ENCODE results near the gene TMEM88.
A peak's percentile ranks its signal among the peaks of the same experiment; 100 is the strongest.

DNA sequence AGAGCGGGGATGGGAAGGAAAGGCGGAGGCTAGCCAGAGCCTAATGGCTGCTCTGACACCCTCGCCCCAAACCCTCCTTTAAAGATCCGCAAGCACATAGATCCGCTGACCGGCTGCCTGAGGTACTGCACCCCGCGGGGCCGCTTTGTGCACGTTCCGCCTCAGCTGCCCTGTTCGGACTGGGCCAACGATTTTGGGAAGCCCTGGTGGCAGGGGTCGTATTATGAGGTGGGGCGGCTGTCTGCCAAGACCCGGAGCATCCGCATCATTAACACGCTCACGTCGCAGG lies 3.6 kb downstream of the TMEM88 start:
- TF ChIP-seq, protein P1, sequence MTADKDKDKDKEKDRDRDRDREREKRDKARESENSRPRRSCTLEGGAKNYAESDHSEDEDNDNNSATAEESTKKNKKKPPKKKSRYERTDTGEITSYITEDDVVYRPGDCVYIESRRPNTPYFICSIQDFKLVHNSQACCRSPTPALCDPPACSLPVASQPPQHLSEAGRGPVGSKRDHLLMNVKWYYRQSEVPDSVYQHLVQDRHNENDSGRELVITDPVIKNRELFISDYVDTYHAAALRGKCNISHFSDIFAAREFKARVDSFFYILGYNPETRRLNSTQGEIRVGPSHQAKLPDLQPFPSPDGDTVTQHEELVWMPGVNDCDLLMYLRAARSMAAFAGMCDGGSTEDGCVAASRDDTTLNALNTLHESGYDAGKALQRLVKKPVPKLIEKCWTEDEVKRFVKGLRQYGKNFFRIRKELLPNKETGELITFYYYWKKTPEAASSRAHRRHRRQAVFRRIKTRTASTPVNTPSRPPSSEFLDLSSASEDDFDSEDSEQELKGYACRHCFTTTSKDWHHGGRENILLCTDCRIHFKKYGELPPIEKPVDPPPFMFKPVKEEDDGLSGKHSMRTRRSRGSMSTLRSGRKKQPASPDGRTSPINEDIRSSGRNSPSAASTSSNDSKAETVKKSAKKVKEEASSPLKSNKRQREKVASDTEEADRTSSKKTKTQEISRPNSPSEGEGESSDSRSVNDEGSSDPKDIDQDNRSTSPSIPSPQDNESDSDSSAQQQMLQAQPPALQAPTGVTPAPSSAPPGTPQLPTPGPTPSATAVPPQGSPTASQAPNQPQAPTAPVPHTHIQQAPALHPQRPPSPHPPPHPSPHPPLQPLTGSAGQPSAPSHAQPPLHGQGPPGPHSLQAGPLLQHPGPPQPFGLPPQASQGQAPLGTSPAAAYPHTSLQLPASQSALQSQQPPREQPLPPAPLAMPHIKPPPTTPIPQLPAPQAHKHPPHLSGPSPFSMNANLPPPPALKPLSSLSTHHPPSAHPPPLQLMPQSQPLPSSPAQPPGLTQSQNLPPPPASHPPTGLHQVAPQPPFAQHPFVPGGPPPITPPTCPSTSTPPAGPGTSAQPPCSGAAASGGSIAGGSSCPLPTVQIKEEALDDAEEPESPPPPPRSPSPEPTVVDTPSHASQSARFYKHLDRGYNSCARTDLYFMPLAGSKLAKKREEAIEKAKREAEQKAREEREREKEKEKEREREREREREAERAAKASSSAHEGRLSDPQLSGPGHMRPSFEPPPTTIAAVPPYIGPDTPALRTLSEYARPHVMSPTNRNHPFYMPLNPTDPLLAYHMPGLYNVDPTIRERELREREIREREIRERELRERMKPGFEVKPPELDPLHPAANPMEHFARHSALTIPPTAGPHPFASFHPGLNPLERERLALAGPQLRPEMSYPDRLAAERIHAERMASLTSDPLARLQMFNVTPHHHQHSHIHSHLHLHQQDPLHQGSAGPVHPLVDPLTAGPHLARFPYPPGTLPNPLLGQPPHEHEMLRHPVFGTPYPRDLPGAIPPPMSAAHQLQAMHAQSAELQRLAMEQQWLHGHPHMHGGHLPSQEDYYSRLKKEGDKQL (CRISPR knock-in tag; IDR thresholded peaks at IDR 0.05; ENCODE audit: low read depth) = no peak
- TF ChIP-seq, protein P2, sequence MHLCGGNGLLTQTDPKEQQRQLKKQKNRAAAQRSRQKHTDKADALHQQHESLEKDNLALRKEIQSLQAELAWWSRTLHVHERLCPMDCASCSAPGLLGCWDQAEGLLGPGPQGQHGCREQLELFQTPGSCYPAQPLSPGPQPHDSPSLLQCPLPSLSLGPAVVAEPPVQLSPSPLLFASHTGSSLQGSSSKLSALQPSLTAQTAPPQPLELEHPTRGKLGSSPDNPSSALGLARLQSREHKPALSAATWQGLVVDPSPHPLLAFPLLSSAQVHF (CRISPR knock-in tag; IDR thresholded peaks at IDR 0.05) = no peak
- TF ChIP-seq EZH2 (conservative IDR thresholded peaks at IDR 0.05; ENCODE audit: low read depth, low read length) = no peak
- TF ChIP-seq, protein P3, sequence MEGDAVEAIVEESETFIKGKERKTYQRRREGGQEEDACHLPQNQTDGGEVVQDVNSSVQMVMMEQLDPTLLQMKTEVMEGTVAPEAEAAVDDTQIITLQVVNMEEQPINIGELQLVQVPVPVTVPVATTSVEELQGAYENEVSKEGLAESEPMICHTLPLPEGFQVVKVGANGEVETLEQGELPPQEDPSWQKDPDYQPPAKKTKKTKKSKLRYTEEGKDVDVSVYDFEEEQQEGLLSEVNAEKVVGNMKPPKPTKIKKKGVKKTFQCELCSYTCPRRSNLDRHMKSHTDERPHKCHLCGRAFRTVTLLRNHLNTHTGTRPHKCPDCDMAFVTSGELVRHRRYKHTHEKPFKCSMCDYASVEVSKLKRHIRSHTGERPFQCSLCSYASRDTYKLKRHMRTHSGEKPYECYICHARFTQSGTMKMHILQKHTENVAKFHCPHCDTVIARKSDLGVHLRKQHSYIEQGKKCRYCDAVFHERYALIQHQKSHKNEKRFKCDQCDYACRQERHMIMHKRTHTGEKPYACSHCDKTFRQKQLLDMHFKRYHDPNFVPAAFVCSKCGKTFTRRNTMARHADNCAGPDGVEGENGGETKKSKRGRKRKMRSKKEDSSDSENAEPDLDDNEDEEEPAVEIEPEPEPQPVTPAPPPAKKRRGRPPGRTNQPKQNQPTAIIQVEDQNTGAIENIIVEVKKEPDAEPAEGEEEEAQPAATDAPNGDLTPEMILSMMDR (CRISPR knock-in tag; IDR thresholded peaks at IDR 0.05) = peak; percentile 56

All from HepG2 (cell line).